HepG2 (cell line): ENCODE data around the gene CALHM5. TPM values are rescaled to one million over a fixed set of nuclear protein-coding genes. Genes with fewer than 3 reads are reported as not detected.
A peak's percentile ranks its signal among the peaks of the same experiment; 100 is the strongest.

Experiments used
- ATAC-seq: fragments of 200-7000 bp; cut with Tn5 transposase; 3 replicates; pipeline ENCODE4 v1.9.1; 2020; ENCODE audit warnings: mild to moderate bottlenecking, moderate library complexity
- BruUV-seq: library from RNA; stranded (reverse); fragments of 400-500 nt; replicated peaks from 2 replicates; lab custom pipeline; 2021; lab: Mats Ljungman, UMichigan
- CTCF ChIA-PET: fragments of 300-600 bp; formaldehyde crosslinking; extraction: SDS; loops from one replicate; lab custom pipeline; 2021; ENCODE audit warnings: low total read pairs, inconsistent platforms, low intra/inter-chr PET ratio; lab: Yijun Ruan, JAX
- POLR2A ChIA-PET: fragments of 350-600 bp; sonication (Branson Sonifier 250); formaldehyde crosslinking; loops from one replicate; lab custom pipeline; 2020; ENCODE audit warnings: antibody characterized with exemption, inconsistent platforms; lab: Yijun Ruan, JAX
- DNase-seq: peaks from one replicate; pipeline ENCODE4 v3.0.0-alpha.2; 2015; ENCODE audit warnings: low spot score
- FAIRE-seq: peaks from 3 replicates; lab custom pipeline; 2011; peaks lifted over from hg19 to GRCh38; lab: Jason Lieb, UNC
- H2AFZ ChIP-seq: one replicate; pipeline ENCODE4 v1.6.1; 2011; ENCODE audit warnings: low read length, inconsistent platforms
- H3K27ac ChIP-seq: fragments of 300-600 bp; 3 replicates; pipeline ENCODE4 v1.8.0; 2011; ENCODE audit warnings: mixed run types, mild to moderate bottlenecking, mixed read lengths, low read length, inconsistent platforms; ENCODE audit not compliant: insufficient read depth; ENCODE audit errors: extremely low read length
- H3K27me3 ChIP-seq, 2 experiments: fragments of 200-600 bp in 1 of 2; 2 replicates in 1 of 2; 3 replicates in 1 of 2; pipeline versions ENCODE4 v1.6.0 to v1.8.0; 2011; ENCODE audit warnings: low read length in 2 of 2, mild to moderate bottlenecking in 2 of 2, moderate library complexity in 2 of 2, inconsistent platforms in 1 of 2; ENCODE audit not compliant: insufficient read depth in 2 of 2, control insufficient read depth in 1 of 2
- H3K36me3 ChIP-seq, 2 experiments: fragments of 200-600 bp in 1 of 2; replicated peaks in 1 of 2; 2 replicates in 1 of 2; 3 replicates in 1 of 2; pipeline versions ENCODE4 v1.5.1 to v1.8.0; 2011; ENCODE audit warnings: low read length in 2 of 2, inconsistent platforms in 1 of 2; ENCODE audit not compliant: insufficient read depth in 2 of 2, control insufficient read depth in 1 of 2
- H3K4me1 ChIP-seq: 2 replicates; pipeline ENCODE4 v1.5.1; 2012; ENCODE audit warnings: low read length, inconsistent platforms; ENCODE audit not compliant: insufficient read depth
- H3K4me2 ChIP-seq: 2 replicates; pipeline ENCODE4 v1.6.0; 2011; ENCODE audit warnings: low read depth, low read length, inconsistent platforms
- H3K4me3 ChIP-seq, 3 experiments: fragments of 200-600 bp in 1 of 3; sonication (generic), shearing (Covaris generic) in 1 of 3; replicated peaks in 1 of 3; 2 replicates each; pipeline ENCODE4 v1.5.1; 2011 to 2016; ENCODE audit warnings: low read length in 3 of 3, inconsistent platforms in 2 of 3, low read depth in 2 of 3, mild to moderate bottlenecking in 2 of 3, control low read depth in 1 of 3, mixed read lengths in 1 of 3; ENCODE audit not compliant: insufficient read depth in 1 of 3
- H3K79me2 ChIP-seq: one replicate; pipeline ENCODE4 v1.6.1; 2011; ENCODE audit warnings: low read length, inconsistent platforms; ENCODE audit not compliant: insufficient read depth
- H3K9ac ChIP-seq: 2 replicates; pipeline ENCODE4 v1.6.0; 2011; ENCODE audit warnings: mild to moderate bottlenecking, low read depth, low read length, inconsistent platforms; ENCODE audit not compliant: insufficient read depth
- H3K9me3 ChIP-seq: 2 replicates; pipeline ENCODE4 v1.5.1; 2012; ENCODE audit warnings: mild to moderate bottlenecking, low read length
- H4K20me1 ChIP-seq: 2 replicates; pipeline ENCODE4 v1.6.0; 2011; ENCODE audit warnings: inconsistent platforms, mild to moderate bottlenecking, low read length, moderate library complexity; ENCODE audit not compliant: insufficient read depth
- FOXA3 ChIP-seq: IDR thresholded peaks from 2 replicates; pipeline ENCODE4 v1.6.1; 2016; ENCODE audit warnings: missing genetic modification reagents, missing compliant biosample characterization
- FOXK1 ChIP-seq: sonication (generic); formaldehyde crosslinking; IDR thresholded peaks from 2 replicates; pipeline ENCODE4 v1.4.0; 2020; ENCODE audit warnings: low read depth, missing genetic modification reagents, borderline replicate concordance
- HNF1B ChIP-seq: sonication (generic); formaldehyde crosslinking; IDR thresholded peaks from 2 replicates; pipeline ENCODE4 v1.5.1; 2020; ENCODE audit warnings: mild to moderate bottlenecking, moderate library complexity, missing genetic modification reagents
- KDM1A ChIP-seq: IDR thresholded peaks from 2 replicates; pipeline ENCODE4 v1.6.1; 2016; ENCODE audit warnings: missing compliant biosample characterization
- LBX2 ChIP-seq: sonication (generic); formaldehyde crosslinking; IDR thresholded peaks from 2 replicates; pipeline ENCODE4 v1.5.0; 2020; ENCODE audit warnings: missing genetic modification reagents, mild to moderate bottlenecking, borderline replicate concordance
- SMC3 ChIP-seq: IDR thresholded peaks from 2 replicates; pipeline ENCODE4 v1.6.1; 2011; ENCODE audit warnings: low read length, improper control_type of control experiment
- UBTF ChIP-seq: sonication (generic); formaldehyde crosslinking; IDR thresholded peaks from 2 replicates; pipeline ENCODE4 v1.4.0; 2020; ENCODE audit warnings: mild to moderate bottlenecking, missing genetic modification reagents
- YY1 ChIP-seq: IDR thresholded peaks from 2 replicates; pipeline ENCODE4 v1.6.1; 2011; ENCODE audit warnings: low read length, low read depth, moderate library complexity, mild to moderate bottlenecking; ENCODE audit not compliant: insufficient read depth, insufficient replicate concordance
- ZMYM2 ChIP-seq: sonication (generic); formaldehyde crosslinking; IDR thresholded peaks from 2 replicates; pipeline ENCODE4 v1.8.0; 2022; ENCODE audit warnings: mild to moderate bottlenecking, missing genetic modification reagents
- ZNF296 ChIP-seq: sonication (generic); formaldehyde crosslinking; conservative IDR thresholded peaks from 2 replicates; pipeline ENCODE4 v1.5.0; 2020; ENCODE audit warnings: mild to moderate bottlenecking, missing genetic modification reagents
- ZNF597 ChIP-seq: sonication (generic); formaldehyde crosslinking; IDR thresholded peaks from 2 replicates; pipeline ENCODE4 v1.5.0; 2020; ENCODE audit warnings: missing genetic modification reagents
- ZNF660 ChIP-seq: sonication (generic); formaldehyde crosslinking; IDR thresholded peaks from 2 replicates; pipeline ENCODE4 v1.5.1; 2020; ENCODE audit warnings: mild to moderate bottlenecking, low read depth, missing genetic modification reagents, borderline replicate concordance
- ZNF687 ChIP-seq: sonication (generic); formaldehyde crosslinking; IDR thresholded peaks from 2 replicates; pipeline ENCODE4 v1.5.1; 2020; ENCODE audit warnings: mild to moderate bottlenecking, missing genetic modification reagents, moderate library complexity
- ZNF766 ChIP-seq: sonication (generic); formaldehyde crosslinking; IDR thresholded peaks from 2 replicates; pipeline ENCODE4 v1.5.0; 2020; ENCODE audit warnings: missing genetic modification reagents, borderline replicate concordance
- ZNF850 ChIP-seq: sonication (generic); formaldehyde crosslinking; conservative IDR thresholded peaks from 2 replicates; pipeline ENCODE4 v1.9.0; 2021; ENCODE audit warnings: mild to moderate bottlenecking, missing genetic modification reagents
- WGBS: methylation state at CpG from one replicate; pipeline ENCODE4 v1.1.6; 2017; ENCODE audit warnings: low lambda C conversion rate; 5-methylcytosine and 5-hydroxymethylcytosine counted together
- in situ Hi-C: cut with HindIII; loops from 2 replicates; pipeline ENCODE4 v1.10.0; 2017; ENCODE audit warnings: low pct_unique_long_range_greater_than_20kb; ENCODE audit not compliant: extremely low pct_ligation_motif_present
- intact Hi-C: fragments of 100-400 bp; cut with micrococcal nuclease; formaldehyde crosslinking; loops from one replicate; pipeline ENCODE4 v1.10.0; 2022; ENCODE audit not compliant: unreplicated experiment
- polyA plus RNA-seq, 8 experiments: library from polyadenylated mRNA; depleted of rRNA in 3 of 8; stranded (reverse) in 7 of 8; unstranded in 1 of 8; fragments of >200 nt; fragmentation: Illumina TruSeq in 4 of 8; extraction: Trizol in 4 of 8; gene quantifications; 2 replicates each; pipeline versions ENCODE4 v1.2.1 to v1.2.3, GENCODE V29; 2011 to 2016; ENCODE audit warnings: low read depth in 4 of 8, missing spikeins in 1 of 8, mixed read lengths in 1 of 8; ENCODE audit not compliant: insufficient read depth in 1 of 8
- total RNA-seq, 5 experiments: library from RNA; depleted of rRNA; stranded (reverse); fragments of >200 nt; fragmentation: Illumina TruSeq; extraction: Trizol; gene quantifications; 2 replicates each; pipeline ENCODE4 v1.2.3, GENCODE V29; 2016; ENCODE audit warnings: low read depth in 1 of 5

CALHM5 gene
- total and polyA plus RNA-seq, 2 of the 13 experiments (the other 11 are each of a cell fraction or from before 2014, with no cell fraction given), result not detected

- Histone ChIP-seq H3K79me2 (no peaks in the 10 kb centered on the region), H3K27ac (no peak overlapping the region), H3K4me2 (peak overlapping the region; percentile 57), H3K9me3 (no peaks in the 10 kb centered on the region), H3K27me3 (peaks cover 0 to 37% of the 10 kb centered on the region in 2 experiments; a peak in 2 of 5 replicates), H2AFZ (peak overlapping the region; percentile 28), H3K4me3 (no peak overlapping the region), H3K9ac (no peak overlapping the region), H3K4me1 (peaks cover 13% of the 10 kb centered on the region), H3K36me3 (no peaks in the 10 kb centered on the region), H4K20me1 (no peaks in the 10 kb centered on the region)
- peak; percentile 79 for ATAC-seq
- BruUV-seq, result no TSS peak
- peak; percentile 74 for FAIRE-seq
- peak; percentile 73 for DNase-seq
- WGBS, result 1% methylated on average over 4 of the region's 4 CpGs
- ChIA-PET CTCF (interaction anchor here (1.0 to 3.9 kb wide), 3 partner anchors 25 to 109 kb away, joined by 3 to 43 read pairs (median 25); no protein-coding TSS in a partner anchor), POLR2A (no interaction called here)
- intact Hi-C loops (loop anchor here (1.0 to 10.0 kb wide), 3 partner anchors 25 to 309 kb away; no protein-coding TSS in a partner anchor), in situ Hi-C loops (loop anchor here (10.0 kb wide), 1 partner anchor 251 kb away; no protein-coding TSS in a partner anchor)
- TF ChIP-seq ZNF296, result no peak
- TF ChIP-seq HNF1B (CRISPR knock-in tag), result no peak
- TF ChIP-seq KDM1A (CRISPR knock-in tag), result no peak
- no peak for TF ChIP-seq ZNF850 (CRISPR knock-in tag)
- TF ChIP-seq FOXA3 (CRISPR knock-in tag), result 0 out of 2 replicates have a peak, but pooled peaks have one; percentile 2
- no peak for TF ChIP-seq UBTF (CRISPR knock-in tag)
- no peak for TF ChIP-seq ZNF597
- no peak for TF ChIP-seq ZNF687 (CRISPR knock-in tag)
- TF ChIP-seq ZNF766 (CRISPR knock-in tag), result no peak
- TF ChIP-seq SMC3, result peak; percentile 77
- TF ChIP-seq FOXK1 (CRISPR knock-in tag), result no peak
- TF ChIP-seq ZMYM2 (CRISPR knock-in tag), result no peak
- TF ChIP-seq YY1, result no peak
- no peak for TF ChIP-seq ZNF660 (CRISPR knock-in tag)
- no peak for TF ChIP-seq LBX2
Measured at GRCh38 chr6:116536216-116536621, 24.8 kb downstream of the CALHM5 start.
